ENCODE results near the gene PSMB9. TPM values are rescaled to one million over a fixed set of nuclear protein-coding genes. Genes with fewer than 3 reads are reported as not detected.
A peak's percentile ranks its signal among the peaks of the same experiment; 100 is the strongest.

The PSMB9 gene
- total RNA-seq, 2 experiments from 2014 or later, result 210 to 282 TPM

DNA sequence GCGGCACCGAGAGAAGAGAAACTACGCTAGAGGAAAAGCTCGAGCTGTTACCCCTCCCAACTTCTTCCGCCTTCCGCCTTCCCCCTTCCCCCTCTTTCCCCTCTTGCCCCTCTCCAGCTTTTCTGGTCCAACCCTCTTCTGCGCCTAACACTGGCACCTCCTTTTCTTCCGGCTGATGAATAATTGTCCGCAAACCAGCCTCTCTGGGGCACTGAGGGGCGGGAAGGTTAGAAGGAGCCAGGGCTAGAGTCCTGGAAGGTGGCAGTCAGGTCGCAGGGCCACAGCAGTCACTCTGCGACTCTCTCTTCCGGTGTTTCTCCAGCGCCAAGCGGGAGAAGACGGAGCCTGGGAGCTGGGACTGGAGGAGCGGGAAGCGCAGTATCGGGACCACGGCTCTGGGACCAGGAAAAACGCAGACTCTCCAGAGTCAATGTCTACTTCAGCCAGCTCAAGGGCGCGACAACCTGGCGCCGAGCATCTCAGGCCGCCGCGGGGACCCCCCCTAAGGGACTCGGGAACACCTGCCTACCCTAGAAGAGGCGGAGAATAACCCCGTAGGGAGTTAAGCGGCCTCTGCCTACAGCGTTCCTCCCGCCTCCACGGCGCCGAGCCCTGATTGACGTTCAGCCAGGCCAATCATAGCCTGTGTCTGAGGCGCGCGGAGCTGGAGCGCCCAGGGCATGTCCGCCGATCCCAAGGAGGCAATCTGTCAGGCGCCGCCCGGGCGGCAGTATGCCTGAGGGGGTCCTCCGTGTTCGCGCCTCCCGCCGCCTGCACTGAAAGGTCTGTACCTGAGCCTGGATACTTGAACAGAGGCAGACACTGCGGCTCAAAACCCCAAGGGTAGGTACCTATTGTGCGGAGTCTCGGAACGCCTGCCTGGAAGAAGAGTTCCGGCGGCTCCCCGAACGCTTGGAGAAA lies 40.4 kb downstream of the PSMB9 start:
- POLR2A ChIA-PET, result interaction anchor here (0.5 to 1.8 kb wide), 13 partner anchors 40 to 498 kb away, joined by 3 to 48 read pairs (median 3); partner anchors contain the start of gene KIFC1
- H3K27me3 Mint-ChIP-seq, result no peaks in the 10 kb centered on the region

DNA sequence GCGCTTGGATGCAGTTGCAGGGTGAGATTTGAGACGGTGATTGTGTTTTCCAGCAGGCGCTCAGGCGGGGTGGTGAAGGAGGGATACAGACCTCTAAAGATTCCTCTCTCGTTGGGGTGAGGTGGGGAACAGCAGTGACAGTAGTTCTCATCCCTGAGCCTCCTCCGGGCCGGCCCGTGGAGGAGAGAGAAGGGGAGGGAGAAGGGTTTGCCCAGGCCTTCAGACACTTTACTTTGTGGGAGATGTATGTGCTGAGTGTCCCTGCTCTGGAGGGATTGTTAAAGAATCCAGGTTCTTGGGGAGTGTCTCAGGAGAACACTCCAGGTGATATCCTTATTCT lies 41.0 kb downstream of the PSMB9 start:
- ChIA-PET POLR2A (interaction anchor here (0.5 to 1.8 kb wide), 8 partner anchors 45 to 497 kb away, joined by 3 to 48 read pairs (median 3); partner anchors contain the start of gene KIFC1), CTCF (interaction anchor here (0.6 to 5.5 kb wide), 19 partner anchors 9 to 1011 kb away, joined by 3 to 33 read pairs (median 4); partner anchors contain the start of genes BRD2, HLA-DMA and TAP2)
- intact Hi-C loops (cut with DNase I, micrococcal nuclease), result loop anchor here in 1 of 2 experiments (2.0 kb wide), 3 partner anchors 56 to 90 kb away; partner anchors contain the start of genes HLA-DMA and TAP2
- Mint-ChIP-seq H3K36me3 (ENCODE audit: low read depth) (peaks cover 9% of the 10 kb centered on the region), H3K4me1 (peaks cover 25% of the 10 kb centered on the region), H3K27ac (peak overlapping the region; percentile 94), H3K4me3 (peak overlapping the region; percentile 93), H3K27me3 (no peaks in the 10 kb centered on the region), H3K9me3 (ENCODE audit: low read depth) (no peaks in the 10 kb centered on the region)
- ATAC-seq, result peak; percentile 14
- DNase-seq, result no peak

More for the DNA sequence above, 40.4 kb downstream of the PSMB9 start:
- H3K9me3 Mint-ChIP-seq (ENCODE audit: low read depth), result no peaks in the 10 kb centered on the region
- H3K27ac Mint-ChIP-seq, result peak overlapping the region; percentile 94
- CTCF ChIA-PET, result interaction anchor here (0.6 to 5.5 kb wide), 17 partner anchors 9 to 352 kb away, joined by 3 to 33 read pairs (median 4); partner anchors contain the start of genes BRD2, HLA-DMA and TAP2
- peaks cover 9% of the 10 kb centered on the region for H3K36me3 Mint-ChIP-seq (ENCODE audit: low read depth)
- ATAC-seq (peak; percentile 99), DNase-seq (peak; percentile 96)
- H3K4me1 Mint-ChIP-seq, result peaks cover 25% of the 10 kb centered on the region
- peak overlapping the region; percentile 93 for H3K4me3 Mint-ChIP-seq
- intact Hi-C loops (cut with DNase I, micrococcal nuclease), result loop anchor here (1.0 to 5.0 kb wide), 8 partner anchors 26 to 306 kb away; partner anchors contain the start of genes BRD2 (in 1 of the 2), HLA-DMA (in 1 of the 2), HLA-DMB (in 1 of the 2) and RXRB (in 1 of the 2)

DNA sequence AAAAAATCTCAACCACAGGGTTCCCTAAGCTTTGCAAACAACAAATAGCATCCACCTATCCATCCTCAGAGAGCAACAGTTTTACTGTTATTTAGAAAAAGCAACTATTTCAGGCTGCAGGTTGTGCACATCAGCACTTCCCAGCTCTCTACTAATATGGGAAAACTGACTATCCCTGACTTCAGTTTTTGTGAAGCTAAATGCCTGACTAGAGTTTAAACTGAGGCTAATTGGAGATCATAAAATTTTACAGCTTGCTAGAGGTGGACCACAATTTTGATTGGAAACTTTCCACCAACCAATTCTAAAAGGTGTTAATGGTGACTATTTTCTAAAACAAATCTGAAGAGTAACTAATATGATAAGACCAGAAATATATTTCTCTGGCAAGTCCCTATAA lies 50.0 kb downstream of the PSMB9 start:
- ATAC-seq (no peak), DNase-seq (no peak)
- H3K27me3 Mint-ChIP-seq, result peaks cover 2% of the 10 kb centered on the region
- peaks cover 5% of the 10 kb centered on the region for H3K36me3 Mint-ChIP-seq (ENCODE audit: low read depth)
- intact Hi-C loops (cut with DNase I, micrococcal nuclease), result no loop called here
- H3K4me1 Mint-ChIP-seq, result no peaks in the 10 kb centered on the region
- H3K27ac Mint-ChIP-seq, result no peak overlapping the region
- H3K4me3 Mint-ChIP-seq, result no peak overlapping the region
- POLR2A ChIA-PET, result interaction anchor here (0.7 to 0.8 kb wide), 2 partner anchors 68 to 83 kb away, joined by 3 read pairs; no protein-coding TSS in a partner anchor
- CTCF ChIA-PET, result interaction anchor here (1.0 to 1.8 kb wide), 7 partner anchors 9 to 81 kb away, joined by 3 to 8 read pairs (median 4); no protein-coding TSS in a partner anchor
- no peaks in the 10 kb centered on the region for H3K9me3 Mint-ChIP-seq (ENCODE audit: low read depth)

DNA sequence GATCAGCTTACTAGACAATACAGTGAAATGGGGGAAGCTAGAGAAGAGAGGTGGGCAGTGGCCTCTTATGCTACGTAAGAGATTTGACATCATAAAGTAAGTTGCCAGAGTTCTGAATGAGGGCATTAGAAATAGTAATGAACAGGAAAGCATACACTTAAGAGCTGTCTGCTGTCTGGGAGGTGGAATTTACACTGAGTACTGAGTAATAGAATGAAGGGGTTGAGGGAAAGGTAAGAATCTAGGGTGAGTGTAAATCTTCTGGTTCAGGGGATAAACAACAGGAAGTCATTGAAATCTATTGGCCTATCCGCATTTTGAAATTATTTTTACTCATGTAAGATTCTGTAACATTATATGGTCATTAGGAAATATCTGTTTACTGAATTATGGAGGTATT lies 51.1 kb downstream of the PSMB9 start:
- Mint-ChIP-seq H3K27ac (no peak overlapping the region), H3K36me3 (ENCODE audit: low read depth) (peaks cover 5% of the 10 kb centered on the region), H3K4me3 (no peak overlapping the region), H3K9me3 (ENCODE audit: low read depth) (no peaks in the 10 kb centered on the region), H3K4me1 (no peaks in the 10 kb centered on the region), H3K27me3 (peaks cover 2% of the 10 kb centered on the region)
- CTCF ChIA-PET, result interaction anchor here (0.8 to 1.8 kb wide), 9 partner anchors 8 to 119 kb away, joined by 3 to 8 read pairs (median 5); no protein-coding TSS in a partner anchor
- intact Hi-C loops (cut with DNase I, micrococcal nuclease), result no loop called here
- POLR2A ChIA-PET, result interaction anchor here (0.8 kb wide), 1 partner anchor 67 kb away, joined by 3 read pairs; no protein-coding TSS in a partner anchor
- ATAC-seq (no peak), DNase-seq (no peak)

GRCh38 chr6:32906539-32906938 lies 52.5 kb downstream of the PSMB9 start:
- intact Hi-C loops (cut with DNase I, micrococcal nuclease), result no loop called here
- Mint-ChIP-seq H3K4me1 (no peaks in the 10 kb centered on the region), H3K27me3 (peaks cover 4% of the 10 kb centered on the region), H3K36me3 (ENCODE audit: low read depth) (no peaks in the 10 kb centered on the region), H3K9me3 (ENCODE audit: low read depth) (no peaks in the 10 kb centered on the region), H3K27ac (no peak overlapping the region), H3K4me3 (no peak overlapping the region)
- ATAC-seq (no peak), DNase-seq (no peak)
- POLR2A ChIA-PET, result no interaction called here
- CTCF ChIA-PET, result interaction anchor here (0.8 to 1.8 kb wide), 2 partner anchors 27 to 38 kb away, joined by 3 to 7 read pairs; no protein-coding TSS in a partner anchor

DNA sequence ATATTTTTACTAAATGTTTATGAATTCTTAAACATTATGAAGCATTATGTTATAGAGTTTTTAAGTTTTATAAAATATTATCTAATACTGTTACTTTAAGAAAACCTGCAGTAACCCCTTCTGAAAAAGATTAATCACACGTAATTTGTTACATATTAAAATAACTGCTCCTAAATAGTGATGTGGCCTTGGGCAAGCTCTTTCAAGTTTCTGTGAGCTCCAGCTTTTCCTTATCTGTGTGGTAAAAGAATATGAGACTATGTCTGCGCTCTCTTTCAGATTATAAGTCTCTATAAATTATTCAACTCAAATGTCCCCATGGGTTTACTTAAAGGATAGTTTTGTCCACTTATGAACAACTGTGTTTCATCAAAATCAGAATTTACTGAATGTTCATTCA lies 54.9 kb downstream of the PSMB9 start:
- no peak overlapping the region for H3K4me3 Mint-ChIP-seq
- intact Hi-C loops (cut with DNase I, micrococcal nuclease), result no loop called here
- ATAC-seq (no peak), DNase-seq (no peak)
- no peaks in the 10 kb centered on the region for H3K9me3 Mint-ChIP-seq (ENCODE audit: low read depth)
- H3K27me3 Mint-ChIP-seq, result peaks cover 6% of the 10 kb centered on the region
- H3K4me1 Mint-ChIP-seq, result no peaks in the 10 kb centered on the region
- no peaks in the 10 kb centered on the region for H3K36me3 Mint-ChIP-seq (ENCODE audit: low read depth)
- no peak overlapping the region for H3K27ac Mint-ChIP-seq
- CTCF ChIA-PET, result interaction anchor here (0.7 to 1.4 kb wide), 3 partner anchors 12 to 444 kb away, joined by 3 to 4 read pairs (median 3); partner anchors contain the start of gene HLA-DMA
- POLR2A ChIA-PET, result interaction anchor here (0.6 kb wide), 1 partner anchor 62 kb away, joined by 4 read pairs; no protein-coding TSS in a partner anchor

Other genes starting within 250 kb of the PSMB9 start
- gene HLA-DQA1, start 216.8 kb upstream of the PSMB9 start, total RNA-seq, result under 1 TPM; 0.32 to 0.61 TPM
- gene HLA-DQB1, start 187.5 kb upstream of the PSMB9 start, total RNA-seq, result 1 to 10 TPM; 2.3 to 3.1 TPM
- gene HLA-DQA2, start 112.8 kb upstream of the PSMB9 start, total RNA-seq, result under 1 TPM in 1 of 2 experiments, not detected in 1; 0.11 TPM
- gene HLA-DQB2, start 90.7 kb upstream of the PSMB9 start, total RNA-seq, result under 1 TPM; 0.61 to 0.69 TPM
- gene HLA-DOB, start 37.2 kb upstream of the PSMB9 start, total RNA-seq, result 1 to 10 TPM; 1.5 to 1.6 TPM
- gene TAP2, start 15.5 kb upstream of the PSMB9 start, total RNA-seq, result 100 to 1,000 TPM in 1 of 2 experiments, 10 to 100 TPM in 1; 96.4 to 150 TPM
- gene PSMB8, start 10.1 kb upstream of the PSMB9 start, total RNA-seq, result 100 to 1,000 TPM; 238 to 338 TPM
- gene TAP1, start 488 bp upstream of the PSMB9 start, total RNA-seq, result 100 to 1,000 TPM; 191 to 255 TPM
- 1 to 10 TPM; 1.9 to 2.3 TPM for gene HLA-DMB, start 86.8 kb downstream of the PSMB9 start, total RNA-seq
- 10 to 100 TPM; 11.8 TPM for gene HLA-DMA, start 98.9 kb downstream of the PSMB9 start, total RNA-seq
- gene BRD2, start 114.4 kb downstream of the PSMB9 start, total RNA-seq, result 100 to 1,000 TPM; 230 to 338 TPM
- 1 to 10 TPM; 1.7 to 3.3 TPM for gene HLA-DOA, start 155.4 kb downstream of the PSMB9 start, total RNA-seq
- 10 to 100 TPM; 11.5 to 13.3 TPM for gene HLA-DPA1, start 219.5 kb downstream of the PSMB9 start, total RNA-seq
- gene HLA-DPB1, start 221.8 kb downstream of the PSMB9 start, total RNA-seq, result 1 to 10 TPM; 5.2 to 5.4 TPM